ENCODE results near the gene ZBTB39.

GRCh38 chr12:57011438-57012424 is 5.4 kb upstream of the ZBTB39 start:
- TF ChIP-seq REST (IDR thresholded peaks at IDR 0.05; ENCODE audit: low read depth), result no peak
- no peak for TF ChIP-seq TCF12 (IDR thresholded peaks at IDR 0.05; ENCODE audit: low read depth)
- TF ChIP-seq, protein P1, sequence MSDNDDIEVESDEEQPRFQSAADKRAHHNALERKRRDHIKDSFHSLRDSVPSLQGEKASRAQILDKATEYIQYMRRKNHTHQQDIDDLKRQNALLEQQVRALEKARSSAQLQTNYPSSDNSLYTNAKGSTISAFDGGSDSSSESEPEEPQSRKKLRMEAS (IDR thresholded peaks at IDR 0.05), result no peak
- no peak for TF ChIP-seq EP300 (IDR thresholded peaks at IDR 0.05; ENCODE audit: borderline replicate concordance)
- no peak for TF ChIP-seq YY1 (IDR thresholded peaks at IDR 0.05; ENCODE audit: low read depth)
- TF ChIP-seq TAF1 (IDR thresholded peaks at IDR 0.05; ENCODE audit: low read depth), result no peak
- no peak for TF ChIP-seq EGR1 (IDR thresholded peaks at IDR 0.05)
- no peak for TF ChIP-seq CEBPB (IDR thresholded peaks at IDR 0.05)
- TF ChIP-seq FOXM1 (IDR thresholded peaks at IDR 0.05; ENCODE audit: borderline replicate concordance, low read depth), result no peak
- TF ChIP-seq RAD21 (IDR thresholded peaks at IDR 0.05; ENCODE audit: low read depth), result no peak
- no peak for TF ChIP-seq CREB1 (IDR thresholded peaks at IDR 0.05; ENCODE audit: low read depth)
- TF ChIP-seq, protein P2, sequence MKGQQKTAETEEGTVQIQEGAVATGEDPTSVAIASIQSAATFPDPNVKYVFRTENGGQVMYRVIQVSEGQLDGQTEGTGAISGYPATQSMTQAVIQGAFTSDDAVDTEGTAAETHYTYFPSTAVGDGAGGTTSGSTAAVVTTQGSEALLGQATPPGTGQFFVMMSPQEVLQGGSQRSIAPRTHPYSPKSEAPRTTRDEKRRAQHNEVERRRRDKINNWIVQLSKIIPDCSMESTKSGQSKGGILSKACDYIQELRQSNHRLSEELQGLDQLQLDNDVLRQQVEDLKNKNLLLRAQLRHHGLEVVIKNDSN (IDR thresholded peaks at IDR 0.05), result no peak
- TF ChIP-seq TEAD4 (IDR thresholded peaks at IDR 0.05), result no peak
- no peak for TF ChIP-seq NFIC (IDR thresholded peaks at IDR 0.05)
